ENCODE results near the gene CCDC195. TPM values are rescaled to one million over a fixed set of nuclear protein-coding genes. Genes with fewer than 3 reads are reported as not detected.

Gene CCDC195
- total RNA-seq, 1 experiment from 2014 or later, result not detected

DNA sequence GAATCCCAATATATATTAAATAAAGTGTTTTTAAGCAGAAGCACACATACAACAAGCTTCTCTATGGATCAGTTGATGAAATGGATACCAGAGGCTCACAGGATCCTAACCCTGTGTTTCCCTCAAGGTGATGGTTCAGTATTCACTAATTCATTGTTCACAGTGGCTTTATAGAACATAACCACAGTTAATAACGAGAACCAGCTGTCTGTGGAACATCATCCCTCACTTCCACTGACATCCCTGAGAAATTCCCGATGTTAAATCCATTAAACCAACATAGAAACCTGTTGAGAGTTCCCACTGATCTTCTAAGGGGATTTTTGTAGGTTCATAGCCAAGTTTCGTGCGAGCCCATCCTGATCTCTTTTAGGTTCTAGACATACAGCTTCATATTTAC lies 29.0 kb downstream of the CCDC195 start:
- H3K79me2 ChIP-seq (ENCODE audit: low read length), result no peaks in the 10 kb centered on the region
- no peaks in the 10 kb centered on the region for H3K9me2 ChIP-seq (replicated peaks; ENCODE audit: insufficient read depth, low read length)

DNA sequence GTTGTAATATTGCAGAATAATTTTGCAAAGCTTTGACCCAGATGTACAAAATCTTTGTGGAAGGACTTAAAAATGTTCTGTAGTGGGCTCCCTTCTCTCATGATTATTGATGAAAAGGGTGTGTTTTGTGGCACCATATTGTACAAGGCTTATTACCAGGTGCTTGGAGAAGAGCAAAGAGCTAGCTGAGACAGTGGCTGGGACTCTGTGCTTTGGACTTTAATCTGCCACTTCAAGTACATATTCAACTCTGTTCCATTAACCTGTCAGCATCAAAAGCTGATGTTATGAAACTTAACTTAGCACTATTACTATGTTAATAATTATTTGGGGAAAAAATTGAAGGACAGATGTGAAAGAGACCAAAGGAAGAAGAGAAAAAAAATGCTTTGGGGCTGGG lies 31.0 kb downstream of the CCDC195 start:
- Histone ChIP-seq H3K4me2 (ENCODE audit: low read depth, low read length, poor library complexity, severe bottlenecking) (no peak overlapping the region), H3K36me3 (ENCODE audit: insufficient read depth, low read length) (no peaks in the 10 kb centered on the region), H3K27ac (ENCODE audit: low read length) (no peak overlapping the region)

More for the DNA sequence above, 29.0 kb downstream of the CCDC195 start:
- no peaks in the 10 kb centered on the region for H4K20me1 ChIP-seq (ENCODE audit: insufficient read depth, low read depth, low read length)
- H3K27me3 ChIP-seq (ENCODE audit: low read length), result no peaks in the 10 kb centered on the region
- H3K9ac ChIP-seq (ENCODE audit: low read length), result no peak overlapping the region
- no peaks in the 10 kb centered on the region for H3K9me3 ChIP-seq (ENCODE audit: low read length)
- H3K4me1 ChIP-seq (ENCODE audit: low read length), result no peaks in the 10 kb centered on the region
- no peak overlapping the region for H3K4me2 ChIP-seq (ENCODE audit: low read depth, low read length, poor library complexity, severe bottlenecking)
- no peaks in the 10 kb centered on the region for H3K36me3 ChIP-seq (ENCODE audit: insufficient read depth, low read length)
- no peak overlapping the region for H2AFZ ChIP-seq (ENCODE audit: low read length)
- H3K27ac ChIP-seq (ENCODE audit: low read length), result no peak overlapping the region
- H3K4me3 ChIP-seq (ENCODE audit: low read length), result no peak overlapping the region
- no peak for DNase-seq

DNA sequence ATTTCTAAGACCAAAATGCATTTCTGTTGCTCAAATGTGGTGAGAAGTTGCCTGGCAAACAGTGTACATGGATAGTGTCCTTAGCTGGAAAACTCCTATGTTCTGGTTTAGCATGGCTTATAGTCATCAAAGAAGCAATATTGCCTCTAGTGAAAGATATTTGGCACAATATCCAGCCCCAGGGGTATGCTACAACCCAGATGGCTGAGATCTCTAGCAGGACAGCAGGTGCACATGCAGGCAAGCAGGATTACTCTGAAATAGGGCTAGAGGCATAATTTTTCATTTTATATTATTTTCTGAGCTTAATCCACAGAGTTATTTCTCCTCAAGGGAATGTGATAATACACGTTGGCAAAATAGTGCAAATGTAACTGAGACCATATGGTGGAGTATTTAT lies 34.0 kb downstream of the CCDC195 start:
- Histone ChIP-seq H2AFZ (ENCODE audit: low read length) (no peak overlapping the region), H3K9me2 (replicated peaks; ENCODE audit: insufficient read depth, low read length) (no peaks in the 10 kb centered on the region), H3K4me2 (ENCODE audit: low read depth, low read length, poor library complexity, severe bottlenecking) (no peak overlapping the region), H3K4me3 (ENCODE audit: low read length) (no peak overlapping the region), H3K9ac (ENCODE audit: low read length) (no peak overlapping the region), H3K36me3 (ENCODE audit: insufficient read depth, low read length) (no peaks in the 10 kb centered on the region), H3K79me2 (ENCODE audit: low read length) (no peaks in the 10 kb centered on the region), H3K27ac (ENCODE audit: low read length) (no peak overlapping the region), H3K27me3 (ENCODE audit: low read length) (no peaks in the 10 kb centered on the region), H3K9me3 (ENCODE audit: low read length) (no peaks in the 10 kb centered on the region), H3K4me1 (ENCODE audit: low read length) (no peaks in the 10 kb centered on the region), H4K20me1 (ENCODE audit: insufficient read depth, low read depth, low read length) (no peaks in the 10 kb centered on the region)
- DNase-seq, result no peak

More for the DNA sequence above, 31.0 kb downstream of the CCDC195 start:
- no peak for DNase-seq
- Histone ChIP-seq H3K27me3 (ENCODE audit: low read length) (no peaks in the 10 kb centered on the region), H3K9me3 (ENCODE audit: low read length) (no peaks in the 10 kb centered on the region), H3K4me3 (ENCODE audit: low read length) (no peak overlapping the region), H2AFZ (ENCODE audit: low read length) (no peak overlapping the region), H3K4me1 (ENCODE audit: low read length) (no peaks in the 10 kb centered on the region), H3K9me2 (replicated peaks; ENCODE audit: insufficient read depth, low read length) (no peaks in the 10 kb centered on the region), H3K9ac (ENCODE audit: low read length) (no peak overlapping the region), H3K79me2 (ENCODE audit: low read length) (no peaks in the 10 kb centered on the region), H4K20me1 (ENCODE audit: insufficient read depth, low read depth, low read length) (no peaks in the 10 kb centered on the region)

DNA sequence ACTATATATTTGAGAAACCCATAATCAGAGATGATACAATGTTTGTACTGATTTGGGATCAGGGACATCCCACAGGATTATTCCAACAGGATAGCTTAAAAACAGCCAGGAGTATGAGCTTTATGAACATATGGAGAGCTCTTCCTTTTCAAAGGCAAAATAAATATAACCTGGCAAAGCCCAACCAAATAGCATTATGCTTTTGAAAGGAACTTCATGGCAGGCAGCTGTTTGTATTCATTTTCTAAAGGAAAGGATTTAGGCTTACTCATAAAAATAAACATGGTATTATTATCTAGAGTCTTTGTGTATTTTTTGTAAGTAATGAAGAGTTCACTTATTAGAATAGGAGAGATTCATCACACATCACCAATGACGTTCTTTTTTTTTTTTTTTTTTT lies 44.4 kb downstream of the CCDC195 start:
- no peak overlapping the region for H3K4me3 ChIP-seq (ENCODE audit: low read length)
- no peaks in the 10 kb centered on the region for H3K9me3 ChIP-seq (ENCODE audit: low read length)
- H4K20me1 ChIP-seq (ENCODE audit: insufficient read depth, low read depth, low read length), result no peaks in the 10 kb centered on the region
- no peak overlapping the region for H3K9ac ChIP-seq (ENCODE audit: low read length)
- H3K4me1 ChIP-seq (ENCODE audit: low read length), result peaks cover 9% of the 10 kb centered on the region
- no peaks in the 10 kb centered on the region for H3K9me2 ChIP-seq (replicated peaks; ENCODE audit: insufficient read depth, low read length)
- H3K27me3 ChIP-seq (ENCODE audit: low read length), result no peaks in the 10 kb centered on the region
- H3K4me2 ChIP-seq (ENCODE audit: low read depth, low read length, poor library complexity, severe bottlenecking), result no peak overlapping the region
- H2AFZ ChIP-seq (ENCODE audit: low read length), result no peak overlapping the region
- H3K79me2 ChIP-seq (ENCODE audit: low read length), result no peaks in the 10 kb centered on the region
- H3K27ac ChIP-seq (ENCODE audit: low read length), result no peak overlapping the region
- DNase-seq, result no peak
- no peaks in the 10 kb centered on the region for H3K36me3 ChIP-seq (ENCODE audit: insufficient read depth, low read length)

DNA sequence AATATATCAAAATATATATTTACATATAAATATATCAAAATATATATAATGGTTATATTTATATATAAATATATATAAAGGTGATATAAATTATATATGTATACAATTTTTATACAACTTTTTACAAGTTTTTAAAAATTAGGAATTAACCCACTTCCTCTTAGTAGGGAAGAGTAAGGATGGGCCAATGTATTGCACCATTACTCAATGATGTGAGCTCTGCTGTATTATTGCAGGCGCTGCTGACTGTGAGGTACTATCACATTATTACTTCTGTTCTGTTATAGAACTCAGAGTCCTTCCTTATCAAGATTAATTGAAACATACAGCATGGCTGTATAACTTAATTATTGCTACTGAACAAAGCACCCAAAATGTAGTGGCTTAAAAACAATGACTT lies 46.0 kb downstream of the CCDC195 start:
- Histone ChIP-seq H3K36me3 (ENCODE audit: insufficient read depth, low read length) (no peaks in the 10 kb centered on the region), H3K4me3 (ENCODE audit: low read length) (no peak overlapping the region), H3K9ac (ENCODE audit: low read length) (no peak overlapping the region), H3K27me3 (ENCODE audit: low read length) (no peaks in the 10 kb centered on the region), H4K20me1 (ENCODE audit: insufficient read depth, low read depth, low read length) (no peaks in the 10 kb centered on the region), H3K9me3 (ENCODE audit: low read length) (no peaks in the 10 kb centered on the region), H3K9me2 (replicated peaks; ENCODE audit: insufficient read depth, low read length) (no peaks in the 10 kb centered on the region), H3K27ac (ENCODE audit: low read length) (no peak overlapping the region), H2AFZ (ENCODE audit: low read length) (no peak overlapping the region), H3K79me2 (ENCODE audit: low read length) (no peaks in the 10 kb centered on the region), H3K4me2 (ENCODE audit: low read depth, low read length, poor library complexity, severe bottlenecking) (no peak overlapping the region), H3K4me1 (ENCODE audit: low read length) (peaks cover 11% of the 10 kb centered on the region)
- no peak for DNase-seq

DNA sequence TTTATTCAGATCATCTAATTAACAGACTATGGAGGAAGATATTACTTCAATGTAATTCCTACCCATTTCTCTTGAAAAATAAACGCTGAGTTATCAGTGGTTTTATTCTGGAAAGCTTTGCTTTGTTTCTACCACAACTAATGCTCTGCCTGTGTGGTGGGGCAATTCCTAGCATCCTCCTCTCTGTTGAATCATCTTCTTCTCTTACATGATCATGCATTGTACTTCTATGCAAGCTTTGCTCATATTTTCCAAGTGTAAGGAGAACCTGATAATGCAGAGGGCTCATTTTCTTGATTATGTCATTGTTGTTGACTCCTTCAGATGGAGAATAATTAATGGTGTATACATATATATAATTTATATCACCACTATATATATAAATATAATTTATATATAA lies 46.7 kb downstream of the CCDC195 start:
- H3K27ac ChIP-seq (ENCODE audit: low read length), result no peak overlapping the region
- no peak for DNase-seq

DNA sequence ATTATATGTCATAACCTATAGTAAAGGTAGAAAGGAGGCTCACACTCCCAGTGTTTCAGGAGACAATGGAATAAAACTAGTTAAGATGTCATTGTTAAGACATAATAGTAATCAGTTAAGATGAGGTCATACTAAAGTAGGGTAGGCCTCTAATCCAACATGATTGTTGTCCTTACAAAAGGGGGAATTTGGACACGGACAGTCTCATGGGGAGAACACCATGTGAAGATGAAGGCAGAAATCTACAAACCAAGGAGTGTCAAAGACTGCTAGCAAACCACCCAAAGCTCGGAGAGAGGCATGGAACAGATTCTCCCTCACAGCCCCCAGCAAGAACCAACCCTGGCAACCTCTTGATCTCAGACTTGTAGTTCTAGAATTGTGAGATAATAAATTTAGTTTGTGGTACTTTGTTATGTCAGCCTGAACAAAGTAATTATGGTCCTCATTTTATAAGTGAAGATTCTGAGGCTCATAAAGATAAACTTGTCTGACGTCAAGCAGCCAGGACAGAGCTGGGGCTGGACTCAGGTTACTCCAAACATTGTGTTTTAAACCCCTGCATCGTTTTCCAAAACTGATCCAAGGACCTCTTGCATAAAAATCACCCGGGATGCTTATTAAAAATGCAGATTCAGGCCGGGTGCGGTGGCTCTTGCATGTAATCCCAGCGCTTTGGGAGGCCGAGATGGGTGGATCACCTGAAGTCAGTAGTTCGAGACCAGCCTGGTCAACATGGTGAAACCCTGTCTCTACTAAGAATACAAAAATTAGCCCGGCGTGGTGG lies 47.8 kb downstream of the CCDC195 start:
- peaks cover 11% of the 10 kb centered on the region for H3K4me1 ChIP-seq (ENCODE audit: low read length)
- H3K4me3 ChIP-seq (ENCODE audit: low read length), result no peak overlapping the region
- H3K9me2 ChIP-seq (replicated peaks; ENCODE audit: insufficient read depth, low read length), result no peaks in the 10 kb centered on the region
- no peaks in the 10 kb centered on the region for H3K36me3 ChIP-seq (ENCODE audit: insufficient read depth, low read length)
- no peak for DNase-seq
- no peak overlapping the region for H3K4me2 ChIP-seq (ENCODE audit: low read depth, low read length, poor library complexity, severe bottlenecking)
- H3K27me3 ChIP-seq (ENCODE audit: low read length), result no peaks in the 10 kb centered on the region
- no peaks in the 10 kb centered on the region for H3K79me2 ChIP-seq (ENCODE audit: low read length)
- no peaks in the 10 kb centered on the region for H4K20me1 ChIP-seq (ENCODE audit: insufficient read depth, low read depth, low read length)
- no peak overlapping the region for H3K9ac ChIP-seq (ENCODE audit: low read length)
- no peak overlapping the region for H3K27ac ChIP-seq (ENCODE audit: low read length)
- H3K9me3 ChIP-seq (ENCODE audit: low read length), result no peaks in the 10 kb centered on the region
- H2AFZ ChIP-seq (ENCODE audit: low read length), result no peak overlapping the region; the same call in 1 of the 2 replicates

More for the DNA sequence above, 46.7 kb downstream of the CCDC195 start:
- Histone ChIP-seq H2AFZ (ENCODE audit: low read length) (no peak overlapping the region), H3K36me3 (ENCODE audit: insufficient read depth, low read length) (no peaks in the 10 kb centered on the region), H3K9me3 (ENCODE audit: low read length) (no peaks in the 10 kb centered on the region), H3K27me3 (ENCODE audit: low read length) (no peaks in the 10 kb centered on the region), H4K20me1 (ENCODE audit: insufficient read depth, low read depth, low read length) (no peaks in the 10 kb centered on the region), H3K79me2 (ENCODE audit: low read length) (no peaks in the 10 kb centered on the region), H3K9me2 (replicated peaks; ENCODE audit: insufficient read depth, low read length) (no peaks in the 10 kb centered on the region), H3K4me1 (ENCODE audit: low read length) (peaks cover 11% of the 10 kb centered on the region), H3K4me2 (ENCODE audit: low read depth, low read length, poor library complexity, severe bottlenecking) (no peak overlapping the region), H3K4me3 (ENCODE audit: low read length) (no peak overlapping the region), H3K9ac (ENCODE audit: low read length) (no peak overlapping the region)

DNA sequence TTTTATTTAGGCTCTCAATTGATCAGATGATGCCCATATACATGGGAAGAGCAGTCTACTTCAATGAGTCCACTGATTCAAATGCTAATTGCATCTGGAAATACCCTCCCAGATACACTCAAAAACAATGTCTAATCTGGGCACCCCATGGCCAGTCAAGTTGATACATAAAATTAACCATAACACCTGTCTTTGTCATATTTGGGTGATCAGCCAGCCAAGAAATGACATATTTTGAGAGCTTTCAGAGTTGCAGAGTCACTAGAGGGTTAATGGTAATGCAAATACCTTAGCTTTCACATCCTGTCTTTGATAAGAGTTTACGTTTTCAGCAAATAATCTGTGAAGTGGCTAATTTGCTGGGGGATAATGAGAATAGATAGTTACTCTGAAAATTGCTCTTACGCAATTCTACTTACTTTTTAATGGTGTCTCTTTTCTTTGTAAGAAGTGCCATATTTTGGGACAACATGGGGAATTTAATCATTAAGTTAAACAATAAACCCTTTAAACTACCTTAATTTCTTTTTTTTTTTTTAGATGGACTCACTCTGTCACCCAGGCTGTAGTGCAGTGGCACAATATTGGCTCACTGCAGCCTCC lies 49.1 kb downstream of the CCDC195 start:
- Histone ChIP-seq H3K4me3 (ENCODE audit: low read length) (no peak overlapping the region), H3K79me2 (ENCODE audit: low read length) (no peaks in the 10 kb centered on the region), H3K4me2 (ENCODE audit: low read depth, low read length, poor library complexity, severe bottlenecking) (peak overlapping the region; percentile 10), H2AFZ (ENCODE audit: low read length) (no peak overlapping the region), H3K27ac (ENCODE audit: low read length) (no peak overlapping the region), H4K20me1 (ENCODE audit: insufficient read depth, low read depth, low read length) (no peaks in the 10 kb centered on the region), H3K4me1 (ENCODE audit: low read length) (peaks cover 11% of the 10 kb centered on the region), H3K27me3 (ENCODE audit: low read length) (no peaks in the 10 kb centered on the region), H3K9me2 (replicated peaks; ENCODE audit: insufficient read depth, low read length) (no peaks in the 10 kb centered on the region), H3K9me3 (ENCODE audit: low read length) (no peaks in the 10 kb centered on the region), H3K9ac (ENCODE audit: low read length) (no peak overlapping the region), H3K36me3 (ENCODE audit: insufficient read depth, low read length) (no peaks in the 10 kb centered on the region)
- peak; percentile 62 for DNase-seq
